AG04449 (cell line): ENCODE results near the gene ABAT.
"Not testable (repeated sequence)": the region's sequence is repeated elsewhere in the genome, so short reads cannot be mapped to it uniquely, and the experiment has no call there.

ENCODE experiments used
- CTCF ChIA-PET: fragments of 350-600 bp; formaldehyde crosslinking; extraction: SDS; loops from one replicate; lab custom pipeline; 2021; ENCODE audit warnings: antibody characterized with exemption; lab: Yijun Ruan, JAX
- POLR2A ChIA-PET: fragments of 400-600, 350-600 bp; formaldehyde crosslinking; extraction: SDS; loops from one replicate; lab custom pipeline; 2020; ENCODE audit warnings: antibody characterized with exemption, inconsistent platforms; lab: Yijun Ruan, JAX
- DNase-seq: peaks from one replicate; pipeline ENCODE4 v3.0.0-alpha.2; 2010; ENCODE audit warnings: low read depth, low spot score
- H3K4me3 ChIP-seq: 2 replicates; pipeline ENCODE4 v1.5.1; 2011; ENCODE audit warnings: low read depth, mild to moderate bottlenecking, control low read depth, low read length
- TF ChIP-seq, protein P1 (sequence below): IDR thresholded peaks from one replicate; pipeline ENCODE4 v1.5.1; 2011; ENCODE audit warnings: mild to moderate bottlenecking, moderate library complexity, low read length, control low read depth, inconsistent platforms; ENCODE audit not compliant: insufficient read depth; ENCODE audit errors: missing control alignments

Gene ABAT

GRCh38 chr16:8775359-8775758 is 100.9 kb downstream of the ABAT start:
- TF ChIP-seq, protein P1, sequence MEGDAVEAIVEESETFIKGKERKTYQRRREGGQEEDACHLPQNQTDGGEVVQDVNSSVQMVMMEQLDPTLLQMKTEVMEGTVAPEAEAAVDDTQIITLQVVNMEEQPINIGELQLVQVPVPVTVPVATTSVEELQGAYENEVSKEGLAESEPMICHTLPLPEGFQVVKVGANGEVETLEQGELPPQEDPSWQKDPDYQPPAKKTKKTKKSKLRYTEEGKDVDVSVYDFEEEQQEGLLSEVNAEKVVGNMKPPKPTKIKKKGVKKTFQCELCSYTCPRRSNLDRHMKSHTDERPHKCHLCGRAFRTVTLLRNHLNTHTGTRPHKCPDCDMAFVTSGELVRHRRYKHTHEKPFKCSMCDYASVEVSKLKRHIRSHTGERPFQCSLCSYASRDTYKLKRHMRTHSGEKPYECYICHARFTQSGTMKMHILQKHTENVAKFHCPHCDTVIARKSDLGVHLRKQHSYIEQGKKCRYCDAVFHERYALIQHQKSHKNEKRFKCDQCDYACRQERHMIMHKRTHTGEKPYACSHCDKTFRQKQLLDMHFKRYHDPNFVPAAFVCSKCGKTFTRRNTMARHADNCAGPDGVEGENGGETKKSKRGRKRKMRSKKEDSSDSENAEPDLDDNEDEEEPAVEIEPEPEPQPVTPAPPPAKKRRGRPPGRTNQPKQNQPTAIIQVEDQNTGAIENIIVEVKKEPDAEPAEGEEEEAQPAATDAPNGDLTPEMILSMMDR, result no peak
- DNase-seq, result no peak
- no peak overlapping the region for H3K4me3 ChIP-seq
- CTCF ChIA-PET, result interaction anchor here (1.1 kb wide), 1 partner anchor 16 kb away, joined by 3 read pairs; no protein-coding TSS in a partner anchor
- POLR2A ChIA-PET, result no interaction called here

- ChIA-PET POLR2A (no interaction called here), CTCF (interaction anchor here (1.1 to 1.3 kb wide), 2 partner anchors 15 to 16 kb away, joined by 3 to 5 read pairs; no protein-coding TSS in a partner anchor)
- H3K4me3 ChIP-seq, result no peak overlapping the region
- TF ChIP-seq, protein P1, result no peak
- no peak for DNase-seq
Observed at GRCh38 chr16:8776129-8776584, 101.7 kb downstream of the ABAT start.

DNA sequence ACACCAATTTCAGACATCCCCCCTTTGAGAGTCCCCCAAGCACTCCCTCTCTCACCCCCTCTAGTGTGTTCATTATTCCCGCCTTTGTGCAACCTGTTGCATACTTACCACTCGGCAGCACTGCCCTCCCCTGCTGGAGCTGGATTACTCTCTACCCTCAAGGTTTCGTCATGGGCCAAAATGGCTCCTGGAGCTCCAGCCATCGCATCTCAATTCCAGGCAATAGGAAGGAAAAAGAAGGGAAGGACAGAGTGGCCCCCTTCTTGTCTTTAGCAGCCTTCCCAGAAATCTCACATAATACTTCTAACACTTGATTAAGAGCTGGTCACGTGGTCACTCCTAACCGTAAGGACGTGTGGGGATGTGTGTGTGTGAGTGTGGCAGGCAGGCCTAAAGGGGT is 102.8 kb downstream of the ABAT start:
- ChIA-PET CTCF (interaction anchor here (1.2 to 1.3 kb wide), 2 partner anchors 15 to 122 kb away, joined by 3 to 5 read pairs; no protein-coding TSS in a partner anchor), POLR2A (no interaction called here)
- TF ChIP-seq, protein P1, result no peak
- H3K4me3 ChIP-seq, result no peak overlapping the region
- DNase-seq, result no peak

DNA sequence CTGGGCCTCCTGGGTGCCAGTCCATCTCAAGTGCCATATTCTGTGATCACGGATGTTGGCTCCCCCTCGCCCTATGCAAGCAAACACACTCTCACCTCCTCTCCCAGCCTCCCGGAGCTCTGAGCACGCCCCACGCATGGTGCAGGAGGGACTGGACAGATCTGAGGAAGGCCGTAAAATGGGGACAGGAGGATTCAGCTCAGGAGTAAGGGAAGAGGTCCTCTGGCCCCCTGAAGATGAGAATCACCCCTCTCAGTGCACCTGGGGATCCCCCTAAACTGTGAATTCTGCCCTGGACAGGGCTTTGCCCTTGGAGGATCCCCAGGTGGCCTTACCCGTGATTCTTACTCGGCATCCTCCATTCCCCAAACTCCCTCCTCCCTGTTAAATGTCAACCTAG is 107.4 kb downstream of the ABAT start:
- ChIA-PET POLR2A (no interaction called here), CTCF (no interaction called here)
- TF ChIP-seq, protein P1, result no peak
- no peak for DNase-seq
- H3K4me3 ChIP-seq, result no peak overlapping the region

- POLR2A ChIA-PET, result no interaction called here
- TF ChIP-seq, protein P1, result no peak
- CTCF ChIA-PET, result no interaction called here
- no peak overlapping the region for H3K4me3 ChIP-seq
- no peak for DNase-seq
Observed at GRCh38 chr16:8782673-8783072, 108.3 kb downstream of the ABAT start.

DNA sequence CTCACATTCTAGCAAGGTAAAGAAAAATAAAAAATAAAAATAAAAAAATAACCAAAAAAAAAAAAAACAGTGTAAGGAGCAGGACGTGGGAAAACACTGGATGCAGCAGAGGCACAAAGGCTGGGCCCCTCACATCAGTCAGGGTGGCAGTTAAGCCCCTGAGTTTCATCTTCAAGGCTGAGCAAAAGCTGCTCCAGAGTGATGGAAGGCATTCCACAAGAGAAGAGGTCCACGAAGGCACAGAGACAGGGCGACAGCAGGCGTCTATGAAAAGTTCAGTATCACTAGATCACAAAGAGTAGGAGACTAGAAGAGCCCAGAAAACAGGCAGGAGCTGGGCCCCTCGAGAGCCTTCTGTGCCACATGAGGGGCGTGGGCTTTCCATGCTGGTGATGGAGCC is 111.0 kb downstream of the ABAT start:
- TF ChIP-seq, protein P1, result no peak
- ChIA-PET CTCF (interaction anchor here (15.9 kb wide), 1 partner anchor 127 kb away, joined by 342 read pairs; no protein-coding TSS in a partner anchor), POLR2A (no interaction called here)
- DNase-seq, result no peak
- H3K4me3 ChIP-seq, result no peak overlapping the region

DNA sequence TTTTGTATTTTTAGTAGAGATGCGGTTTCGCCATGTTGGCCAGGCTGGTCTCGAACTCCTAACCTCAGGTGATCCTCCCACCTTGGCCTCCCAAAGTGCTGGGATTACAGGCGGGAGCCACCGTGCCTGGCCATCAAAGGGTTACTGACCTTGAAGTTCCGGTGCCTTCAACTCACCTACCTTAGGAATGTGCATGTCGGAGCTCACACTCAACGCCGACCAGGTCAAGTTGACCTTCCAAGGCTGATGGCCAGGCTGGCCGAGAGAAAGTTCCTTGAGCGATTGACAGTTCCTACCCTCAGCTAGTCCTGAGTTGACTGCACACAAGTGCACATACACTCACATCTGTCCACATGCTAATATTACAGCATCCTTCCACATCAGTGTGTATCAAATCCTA is 111.9 kb downstream of the ABAT start:
- H3K4me3 ChIP-seq, DNase-seq, POLR2A ChIA-PET: not testable (repeated sequence)
- CTCF ChIA-PET, result interaction anchor here (1.0 to 15.9 kb wide), 3 partner anchors 14 to 218 kb away, joined by 3 to 342 read pairs (median 3); no protein-coding TSS in a partner anchor
